Measurements from ENCODE around the gene ACOXL. TPM values are rescaled to one million over a fixed set of nuclear protein-coding genes. Genes with fewer than 3 reads are reported as not detected.

The ACOXL gene
- total and polyA plus RNA-seq, 2 of the 8 experiments (the other 6 are each of a cell fraction or from before 2014, with no cell fraction given), result 11.4 to 20.6 TPM

GRCh38 chr2:110688594-110689091 is 43.7 kb upstream of the ACOXL start:
- Histone ChIP-seq H3K18ac (ENCODE audit: extremely low read depth, low read length) (no peak overlapping the region), H3K4me1 (replicated peaks in 1 of 4; ENCODE audit: control insufficient read depth in 3 of 4, insufficient read depth in 4 of 4, low read length in 3 of 4) (peaks cover 6 to 17% (median 12%) of the 10 kb centered on the region in 4 experiments; a peak in 5 of 7 replicates), H2BK12ac (ENCODE audit: low read depth, low read length) (peak overlapping the region; percentile 91; the same call in 1 of the 2 replicates), H3K4ac (replicated peaks; ENCODE audit: insufficient read length, low read depth, low read length) (no peak overlapping the region), H2BK15ac (ENCODE audit: low read length) (no peak overlapping the region), H3K27me3 (replicated peaks in 1 of 4; ENCODE audit: control insufficient read depth in 3 of 4, extremely low read depth in 1 of 4, insufficient read depth in 3 of 4, low read length in 3 of 4) (peaks cover 0 to 11% (median 5%) of the 10 kb centered on the region in 4 experiments; a peak in 5 of 7 replicates), H3K27ac (ENCODE audit: low read depth, low read length) (peak overlapping the region; percentile 87), H3K79me2 (ENCODE audit: control insufficient read depth in 1 of 2, insufficient read depth in 2 of 2, low read length in 2 of 2) (no peaks in the 10 kb centered on the region), H4K20me1 (replicated peaks in 1 of 2; ENCODE audit: control insufficient read depth in 1 of 2, insufficient read depth in 2 of 2, low read length in 2 of 2) (no peaks in the 10 kb centered on the region), H3K79me1 (ENCODE audit: low read depth, low read length) (no peaks in the 10 kb centered on the region; the same call in 1 of the 2 replicates), H2BK120ac (replicated peaks; ENCODE audit: low read depth, low read length) (no peak overlapping the region), H3K14ac (ENCODE audit: insufficient read length) (no peak overlapping the region), H4K8ac (ENCODE audit: extremely low read depth, insufficient read depth, low read length) (no peak overlapping the region), H3K9me3 (ENCODE audit: insufficient read depth in 2 of 2, low read depth in 1 of 2, low read length in 1 of 2) (peaks cover 5 to 9% of the 10 kb centered on the region in 2 experiments; a peak in 3 of 4 replicates), H3K56ac (replicated peaks; ENCODE audit: insufficient read length, low read depth, low read length) (no peak overlapping the region), H2BK5ac (ENCODE audit: low read depth, low read length) (peak overlapping the region; percentile 82), H3K36me3 (ENCODE audit: control insufficient read depth in 2 of 4, insufficient read depth in 4 of 4, low read length in 3 of 4) (no peaks in the 10 kb centered on the region), H2BK20ac (ENCODE audit: low read length) (no peak overlapping the region), H3K4me3 (ENCODE audit: extremely low read depth in 1 of 4, insufficient read depth in 2 of 4, low read depth in 3 of 4, low read length in 4 of 4) (peak overlapping the region in 3 of 4 experiments; percentile 28 to 55 (median 32); a peak in 7 of 8 replicates), H2AFZ (ENCODE audit: low read length) (no peak overlapping the region), H2AK5ac (ENCODE audit: low read depth, low read length) (peak overlapping the region; percentile 1; the same call in 1 of the 2 replicates), H4K91ac (replicated peaks; ENCODE audit: insufficient read length, low read length) (no peak overlapping the region), H3K23ac (ENCODE audit: insufficient read length) (no peak overlapping the region), H3K4me2 (ENCODE audit: insufficient read depth in 1 of 2, low read depth in 2 of 2, low read length in 2 of 2) (peak overlapping the region; percentile 50 to 66), H3K23me2 (ENCODE audit: low read depth, low read length) (no peaks in the 10 kb centered on the region), H3K9ac (replicated peaks in 1 of 4; ENCODE audit: extremely low read depth in 1 of 4, low read depth in 3 of 4, low read length in 3 of 4) (peak overlapping the region in 2 of 4 experiments; percentile 55 to 58; a peak in 4 of 7 replicates), H4K5ac (ENCODE audit: insufficient read length, low read depth, low read length) (no peak overlapping the region)
- ChIA-PET POLR2A (ENCODE audit: partially characterized antibody) (interaction anchor here (0.6 to 5.0 kb wide), 17 partner anchors 10 to 95 kb away, joined by 3 to 49 read pairs (median 4); partner anchors contain the start of genes ACOXL and BUB1), CTCF (ENCODE audit: partially characterized antibody) (interaction anchor here (0.8 to 1.5 kb wide), 3 partner anchors 9 to 67 kb away, joined by 3 to 6 read pairs (median 5); no protein-coding TSS in a partner anchor)
- WGBS, 2 experiments (ENCODE audit: extremely low coverage in 1 of 2, insufficient coverage in 1 of 2, insufficient read length in 1 of 2, insufficient replicate concordance in 2 of 2, low coverage in 1 of 2, low lambda C conversion rate in 2 of 2, missing lambda C conversion rate in 1 of 2), result 4% methylated on average over 5 of the region's 5 CpGs; no CpG with 5 or more reads in 1 of the 2 experiments
- DNase-seq (ENCODE audit: low read depth in 1 of 2, low spot score in 2 of 2) (peak; percentile 63 to 77), FAIRE-seq (peak; percentile 99)
- TF ChIP-seq SIX5 (IDR thresholded peaks at IDR 0.05; ENCODE audit: low read depth, low read length), result no peak
- no peak for TF ChIP-seq RXRA (IDR thresholded peaks at IDR 0.05; ENCODE audit: insufficient read depth, low read depth, low read length)
- TF ChIP-seq ATF2 (IDR thresholded peaks at IDR 0.05; ENCODE audit: low read length), result peak; percentile 77
- TF ChIP-seq MAX (IDR thresholded peaks at IDR 0.05), result no peak
- no peak for TF ChIP-seq TAF7 (optimal IDR thresholded peaks at IDR 0.05; ENCODE audit: borderline replicate concordance, low read depth, low read length)
- TF ChIP-seq NRF1 (IDR thresholded peaks at IDR 0.05; ENCODE audit: low read depth, low read length), result no peak
- TF ChIP-seq SAP30 (IDR thresholded peaks at IDR 0.05; ENCODE audit: insufficient read depth, insufficient replicate concordance, low read length), result no peak
- TF ChIP-seq BCL11A (IDR thresholded peaks at IDR 0.05; ENCODE audit: low read depth in 2 of 2, low read length in 2 of 2), result peak; percentile 90 to 97
- TF ChIP-seq SRF (IDR thresholded peaks at IDR 0.05; ENCODE audit: low read depth, low read length), result no peak
- TF ChIP-seq RNF2 (IDR thresholded peaks at IDR 0.05; ENCODE audit: borderline replicate concordance, low read depth, low read length, missing control alignments, poor library complexity, severe bottlenecking), result no peak
